Fibroblast of lung (primary cell): ENCODE results near the gene PDCD4. TPM values are rescaled to one million over a fixed set of nuclear protein-coding genes. Genes with fewer than 3 reads are reported as not detected.
A peak's percentile ranks its signal among the peaks of the same experiment; 100 is the strongest.

Source experiments
- DNase-seq, 2 donors: peaks; one replicate each; pipeline versions ENCODE4 v3.0.0 to v3.0.0-alpha.2; 2010; ENCODE audit warnings: low read depth in 2 of 2
- H2AFZ ChIP-seq: 2 replicates; pipeline ENCODE4 v1.5.1; 2012; ENCODE audit warnings: low read length, control low read depth, inconsistent platforms
- H3K27ac ChIP-seq: 2 replicates; pipeline ENCODE4 v1.5.1; 2011; ENCODE audit warnings: low read length, control low read depth; ENCODE audit not compliant: insufficient read depth
- H3K27me3 ChIP-seq: 2 replicates; pipeline ENCODE4 v1.5.1; 2011; ENCODE audit warnings: mild to moderate bottlenecking, low read length; ENCODE audit not compliant: control insufficient read depth, insufficient read depth
- H3K36me3 ChIP-seq: 2 replicates; pipeline ENCODE4 v1.5.1; 2011; ENCODE audit warnings: low read length; ENCODE audit not compliant: control insufficient read depth, insufficient read depth
- H3K4me1 ChIP-seq: 2 replicates; pipeline ENCODE4 v1.5.1; 2011; ENCODE audit warnings: low read length; ENCODE audit not compliant: control insufficient read depth, insufficient read depth; ENCODE audit errors: extremely low read depth
- H3K4me2 ChIP-seq: 2 replicates; pipeline ENCODE4 v1.5.1; 2011; ENCODE audit warnings: low read length, control low read depth; ENCODE audit not compliant: insufficient read depth; ENCODE audit errors: extremely low read depth
- H3K4me3 ChIP-seq, 4 experiments: fragments of 200-600 bp in 1 of 4; sonication (generic) in 1 of 4; replicated peaks in 1 of 4; 2 replicates each; pipeline ENCODE4 v1.5.1; 2011 to 2016; ENCODE audit warnings: low read length in 4 of 4, low read depth in 3 of 4, mild to moderate bottlenecking in 3 of 4, control low read depth in 2 of 4, inconsistent platforms in 1 of 4, mixed read lengths in 1 of 4; ENCODE audit not compliant: insufficient read depth in 1 of 4; ENCODE audit errors: control extremely low read depth in 1 of 4
- H3K79me2 ChIP-seq: 2 replicates; pipeline ENCODE4 v1.5.1; 2012; ENCODE audit warnings: mild to moderate bottlenecking, low read length, inconsistent platforms; ENCODE audit not compliant: control insufficient read depth, insufficient read depth
- H3K9ac ChIP-seq: 2 replicates; pipeline ENCODE4 v1.5.1; 2011; ENCODE audit warnings: mild to moderate bottlenecking, low read length, control low read depth; ENCODE audit not compliant: insufficient read depth
- H3K9me3 ChIP-seq: 2 replicates; pipeline ENCODE4 v1.5.1; 2012; ENCODE audit warnings: low read depth, low read length; ENCODE audit not compliant: control insufficient read depth, insufficient read depth
- H4K20me1 ChIP-seq: 2 replicates; pipeline ENCODE4 v1.5.1; 2011; ENCODE audit warnings: low read length; ENCODE audit not compliant: control insufficient read depth, insufficient read depth; ENCODE audit errors: extremely low read depth
- CTCF ChIP-seq, 2 donors: IDR thresholded peaks in 1 of 2; conservative IDR thresholded peaks in 1 of 2; 1 replicate in 1 of 2; 2 replicates in 1 of 2; pipeline ENCODE4 v1.5.1; 2011 to 2012; ENCODE audit warnings: low read length in 2 of 2, control low read depth in 1 of 2, inconsistent platforms in 1 of 2, low read depth in 1 of 2, mild to moderate bottlenecking in 1 of 2
- EZH2 ChIP-seq: IDR thresholded peaks from 2 replicates; pipeline ENCODE4 v1.5.1; 2012; ENCODE audit warnings: low read length, control low read depth, mild to moderate bottlenecking; ENCODE audit errors: missing control alignments
- polyA plus RNA-seq, 2 donors: library from polyadenylated mRNA; depleted of rRNA in 1 of 2; stranded (reverse) in 1 of 2; unstranded in 1 of 2; fragments of >200 nt; gene quantifications; 2 replicates each; pipeline ENCODE4 v1.2.1, GENCODE V29; 2011 to 2012; ENCODE audit warnings: missing spikeins in 1 of 2
- total RNA-seq: library from RNA; depleted of rRNA; stranded (reverse); fragments of >200 nt; gene quantifications from 2 replicates; pipeline ENCODE4 v1.2.1, GENCODE V29; 2014

Gene PDCD4
- total and polyA plus RNA-seq, 2 donors (not counting 1 experiment from before 2014, with no cell fraction given): 54.6 to 83.7 TPM

- H3K4me1 ChIP-seq: no peaks in the 10 kb centered on the region
- no peak overlapping the region for H3K9ac ChIP-seq
- H3K4me3 ChIP-seq: no peak overlapping the region
- no peak overlapping the region for H3K4me2 ChIP-seq
- DNase-seq: no peak
- peaks cover 4% of the 10 kb centered on the region for H4K20me1 ChIP-seq
- no peak overlapping the region for H2AFZ ChIP-seq
- no peaks in the 10 kb centered on the region for H3K27me3 ChIP-seq
- no peak overlapping the region for H3K27ac ChIP-seq
- TF ChIP-seq CTCF (conservative IDR thresholded peaks at IDR 0.05 in 1 of 2, IDR thresholded peaks at IDR 0.05 in 1 of 2; ENCODE audit: low read depth in 1 of 2, low read length in 2 of 2): no peak
- TF ChIP-seq EZH2: no peak
- H3K9me3 ChIP-seq: no peaks in the 10 kb centered on the region
- H3K36me3 ChIP-seq: no peaks in the 10 kb centered on the region
- H3K79me2 ChIP-seq: peaks cover 77% of the 10 kb centered on the region
Measured at GRCh38 chr10:110931769-110932381, 60.1 kb downstream of the PDCD4 start.

GRCh38 chr10:110932505-110933180 lies 60.9 kb downstream of the PDCD4 start:
- H3K4me2 ChIP-seq: no peak overlapping the region

More at GRCh38 chr10:110932505-110933180, 60.9 kb downstream of the PDCD4 start:
- Histone ChIP-seq H4K20me1 (peaks cover 4% of the 10 kb centered on the region), H2AFZ (no peak overlapping the region), H3K4me1 (no peaks in the 10 kb centered on the region), H3K9ac (no peak overlapping the region), H3K27me3 (no peaks in the 10 kb centered on the region), H3K27ac (no peak overlapping the region), H3K9me3 (no peaks in the 10 kb centered on the region), H3K79me2 (peaks cover 77% of the 10 kb centered on the region), H3K36me3 (no peaks in the 10 kb centered on the region), H3K4me3 (no peak overlapping the region)
- peak in 1 of 2 donors; percentile 8 for DNase-seq
- no peak for TF ChIP-seq EZH2
- no peak for TF ChIP-seq CTCF (conservative IDR thresholded peaks at IDR 0.05 in 1 of 2, IDR thresholded peaks at IDR 0.05 in 1 of 2; ENCODE audit: low read depth in 1 of 2, low read length in 2 of 2)
